Kidney (tissue), 14 donors: ENCODE results near the gene NFU1. TPM values are rescaled to one million over a fixed set of nuclear protein-coding genes. Genes with fewer than 3 reads are reported as not detected.

Experiments
- DNase-seq, 5 donors: peaks; one replicate each; pipeline ENCODE4 v3.0.0-alpha.2; 2013 to 2020
- FAIRE-seq: peaks from 2 replicates; lab custom pipeline; 2012; peaks lifted over from hg19 to GRCh38; lab: Jason Lieb, UNC
- H3K27ac ChIP-seq, 2 donors: one replicate each; pipeline ENCODE4 v1.7.0; 2013; ENCODE audit warnings: low read depth in 2 of 2, low read length in 2 of 2, inconsistent platforms in 1 of 2
- H3K27me3 ChIP-seq: one replicate; pipeline ENCODE4 v1.7.1; 2013; ENCODE audit warnings: low read length, inconsistent platforms; ENCODE audit not compliant: control insufficient read depth, insufficient read depth
- H3K36me3 ChIP-seq, 3 donors: one replicate each; pipeline versions ENCODE4 v1.7.0 to v1.7.1; 2013; ENCODE audit warnings: low read length in 3 of 3, control low read depth in 1 of 3, inconsistent platforms in 1 of 3; ENCODE audit not compliant: insufficient read depth in 3 of 3, control insufficient read depth in 2 of 3
- H3K4me1 ChIP-seq, 3 donors: one replicate each; pipeline versions ENCODE4 v1.7.0 to v1.7.1; 2013; ENCODE audit warnings: low read length in 3 of 3, inconsistent platforms in 1 of 3, low read depth in 1 of 3; ENCODE audit not compliant: control insufficient read depth in 2 of 3, insufficient read depth in 2 of 3
- H3K4me3 ChIP-seq, 3 donors: one replicate each; pipeline versions ENCODE4 v1.7.0 to v1.8.1; 2013; ENCODE audit warnings: low read length in 3 of 3, control low read depth in 1 of 3, inconsistent platforms in 1 of 3
- H3K9ac ChIP-seq, 3 donors: one replicate each; pipeline versions ENCODE4 v1.7.0 to v1.7.1; 2013; ENCODE audit warnings: low read length in 3 of 3, control low read depth in 1 of 3, inconsistent platforms in 1 of 3
- H3K9me3 ChIP-seq, 3 donors: one replicate each; pipeline versions ENCODE4 v1.7.0 to v1.7.1; 2013; ENCODE audit warnings: low read length in 3 of 3, control low read depth in 1 of 3, inconsistent platforms in 1 of 3; ENCODE audit not compliant: control insufficient read depth in 2 of 3, insufficient read depth in 1 of 3
- CTCF ChIP-seq: IDR thresholded peaks from 3 replicates; pipeline ENCODE4 v1.5.1; 2012; ENCODE audit warnings: mild to moderate bottlenecking, moderate library complexity, borderline replicate concordance; ENCODE audit not compliant: insufficient read depth; ENCODE audit errors: extremely low read depth
- intact Hi-C: fragments of 100-400 bp; cut with DNase I; formaldehyde crosslinking; loops from one replicate; pipeline ENCODE4 v1.11.1; 2022
- polyA plus RNA-seq: library from polyadenylated mRNA; stranded (reverse); fragments of 350-450 nt; fragmentation: Illumina TruSeq; extraction: RNeasy Lipid Tissue Mini Kit (QIAGEN cat#74804); gene quantifications from one replicate; pipeline ENCODE4 v1.2.3, GENCODE V29; 2014; ENCODE audit warnings: low read depth, low replicate concordance; ENCODE audit not compliant: insufficient read depth
- total RNA-seq: library from RNA; stranded (reverse); fragmentation: NEBNext Ultra II Directional; extraction: Animal tissue kit (Norgen Biotek cat#: 25700); gene quantifications from one replicate; pipeline ENCODE4 v1.2.1, GENCODE V29; 2021
- donor health status: control.
- donor health status: control.
- donor health status: control.
- donor health status: control.
- donor health status: control.
- donor health status: DM: yes; HTN: yes; CAD: no.
- donor health status: Normal renal cell carcinoma (clear cell type).

NFU1 gene
- total and polyA plus RNA-seq, 2 donors from 2014 or later: 40.2 to 120 TPM

GRCh38 chr2:69462780-69463179, 25.5 kb upstream of the NFU1 start:
- no peak for TF ChIP-seq CTCF
- DNase-seq (no peak), FAIRE-seq (no peak)
- no peak overlapping the region for H3K27ac ChIP-seq
- H3K9me3 ChIP-seq: no peaks in the 10 kb centered on the region
- no peaks in the 10 kb centered on the region for H3K4me1 ChIP-seq
- H3K27me3 ChIP-seq: no peaks in the 10 kb centered on the region
- no peak overlapping the region for H3K9ac ChIP-seq
- H3K4me3 ChIP-seq: no peak overlapping the region
- peaks cover 0 to 9% (median 3%) of the 10 kb centered on the region in 3 donors for H3K36me3 ChIP-seq
- intact Hi-C loops: no loop called here

GRCh38 chr2:69461404-69461803, 24.2 kb upstream of the NFU1 start:
- Histone ChIP-seq H3K27me3 (no peaks in the 10 kb centered on the region), H3K36me3 (peaks cover 0 to 9% (median 3%) of the 10 kb centered on the region in 3 donors), H3K27ac (no peak overlapping the region), H3K9ac (no peak overlapping the region), H3K9me3 (no peaks in the 10 kb centered on the region), H3K4me3 (no peak overlapping the region), H3K4me1 (no peaks in the 10 kb centered on the region)
- no peak for DNase-seq
- no peak for FAIRE-seq
- no peak for TF ChIP-seq CTCF
- intact Hi-C loops: no loop called here

GRCh38 chr2:69459936-69460335, 22.7 kb upstream of the NFU1 start:
- intact Hi-C loops: no loop called here
- no peak for FAIRE-seq
- H3K36me3 ChIP-seq: peaks cover 0 to 3% (median 0%) of the 10 kb centered on the region in 3 donors

More at GRCh38 chr2:69459936-69460335, 22.7 kb upstream of the NFU1 start:
- Histone ChIP-seq H3K9me3 (no peaks in the 10 kb centered on the region), H3K27ac (no peak overlapping the region), H3K4me1 (no peaks in the 10 kb centered on the region), H3K9ac (no peak overlapping the region), H3K27me3 (no peaks in the 10 kb centered on the region), H3K4me3 (no peak overlapping the region)
- no peak for TF ChIP-seq CTCF
- DNase-seq: no peak
